ENCODE data around the gene TIMMDC1.

GRCh38 chr3:119506631-119507030 is 8.3 kb downstream of the TIMMDC1 start:
- no peak for TF ChIP-seq CTCF (IDR thresholded peaks at IDR 0.05)
- TF ChIP-seq POLR2A (IDR thresholded peaks at IDR 0.05): no peak

All from ovary (tissue), 3 donors.